GM12873 (cell line): Measurements from ENCODE around the gene LAG3.

Experiments used
- CTCF ChIP-seq: IDR thresholded peaks from 2 replicates; pipeline ENCODE4 v1.5.1; 2012; ENCODE audit warnings: low read depth, mild to moderate bottlenecking, moderate library complexity, low read length, control low read depth; ENCODE audit not compliant: insufficient read depth; ENCODE audit errors: missing control alignments

Gene LAG3

DNA sequence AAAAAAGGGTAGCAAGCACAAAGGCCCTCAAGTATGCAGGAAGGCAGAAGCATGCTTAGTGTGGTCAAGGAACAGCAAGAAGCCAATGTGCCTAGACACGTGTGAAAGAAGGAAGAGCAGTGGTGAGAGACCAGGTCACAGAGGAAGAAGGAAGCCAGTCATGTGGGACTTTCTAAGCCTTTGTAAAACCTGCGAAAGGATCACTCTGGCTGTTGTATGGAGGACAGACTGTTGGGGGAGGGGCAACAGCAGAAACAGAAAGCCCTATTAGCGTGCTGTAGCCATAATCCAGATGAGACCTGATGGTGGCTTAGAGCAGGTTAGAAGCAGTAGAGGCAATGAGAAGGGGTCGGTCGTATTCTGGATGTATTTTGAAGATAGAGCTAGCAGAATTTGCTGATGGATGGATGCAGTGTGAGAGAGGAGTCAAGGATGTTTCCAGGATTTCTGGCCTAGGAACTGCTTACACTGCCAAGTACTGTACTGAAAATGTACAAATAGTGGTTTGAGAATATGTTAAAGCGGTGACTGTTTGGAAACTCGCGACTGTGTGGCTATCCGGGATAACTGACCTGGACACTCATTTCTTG lies 13.7 kb upstream of the LAG3 start:
- no peak for TF ChIP-seq CTCF

- TF ChIP-seq CTCF: no peak
Observed at GRCh38 chr12:6759741-6760140, 12.6 kb upstream of the LAG3 start.

- TF ChIP-seq CTCF: no peak
Observed at GRCh38 chr12:6763380-6763779, 8.9 kb upstream of the LAG3 start.

DNA sequence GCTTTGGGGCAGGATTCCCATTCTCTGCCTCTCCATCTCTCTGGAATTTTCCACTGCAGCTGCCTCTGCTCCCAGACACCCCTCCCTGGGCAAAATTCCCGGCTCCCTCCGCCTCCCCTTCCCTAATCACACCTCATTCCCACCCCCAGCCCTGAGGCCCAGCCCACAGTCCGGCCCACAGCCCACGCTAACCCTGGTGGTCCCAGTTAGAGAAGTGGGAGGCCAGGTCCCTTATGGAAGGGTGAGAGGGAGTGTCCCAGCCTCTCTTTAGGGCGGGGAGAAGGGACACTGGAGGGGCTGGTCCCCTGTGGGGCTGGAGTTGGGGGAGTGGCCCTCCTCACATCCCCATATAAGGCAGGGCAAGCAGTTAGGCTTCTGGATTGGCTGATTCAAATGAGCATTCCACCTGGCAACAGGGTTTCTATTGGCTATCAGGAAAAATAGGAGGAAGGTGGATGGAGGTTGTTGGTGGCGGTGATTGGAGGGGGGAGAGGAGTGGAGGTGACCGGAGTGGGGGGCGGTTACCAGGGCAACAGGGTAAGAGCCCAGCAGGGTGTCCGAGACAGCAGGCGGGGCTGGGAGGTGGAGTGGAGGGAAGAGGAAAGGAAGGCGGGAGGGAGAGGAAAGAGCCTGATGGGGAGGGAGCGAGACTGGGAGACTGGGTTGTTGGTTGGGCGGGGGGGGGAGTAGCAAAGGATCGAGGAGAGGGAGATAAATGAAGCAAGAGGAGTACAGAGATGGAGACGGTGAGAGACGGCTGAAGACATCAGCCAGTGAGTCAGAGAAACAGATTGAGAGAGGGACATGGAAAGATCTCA lies 8.1 kb upstream of the LAG3 start:
- no peak for TF ChIP-seq CTCF

- no peak for TF ChIP-seq CTCF
Observed at GRCh38 chr12:6765048-6765633, 7.2 kb upstream of the LAG3 start.

DNA sequence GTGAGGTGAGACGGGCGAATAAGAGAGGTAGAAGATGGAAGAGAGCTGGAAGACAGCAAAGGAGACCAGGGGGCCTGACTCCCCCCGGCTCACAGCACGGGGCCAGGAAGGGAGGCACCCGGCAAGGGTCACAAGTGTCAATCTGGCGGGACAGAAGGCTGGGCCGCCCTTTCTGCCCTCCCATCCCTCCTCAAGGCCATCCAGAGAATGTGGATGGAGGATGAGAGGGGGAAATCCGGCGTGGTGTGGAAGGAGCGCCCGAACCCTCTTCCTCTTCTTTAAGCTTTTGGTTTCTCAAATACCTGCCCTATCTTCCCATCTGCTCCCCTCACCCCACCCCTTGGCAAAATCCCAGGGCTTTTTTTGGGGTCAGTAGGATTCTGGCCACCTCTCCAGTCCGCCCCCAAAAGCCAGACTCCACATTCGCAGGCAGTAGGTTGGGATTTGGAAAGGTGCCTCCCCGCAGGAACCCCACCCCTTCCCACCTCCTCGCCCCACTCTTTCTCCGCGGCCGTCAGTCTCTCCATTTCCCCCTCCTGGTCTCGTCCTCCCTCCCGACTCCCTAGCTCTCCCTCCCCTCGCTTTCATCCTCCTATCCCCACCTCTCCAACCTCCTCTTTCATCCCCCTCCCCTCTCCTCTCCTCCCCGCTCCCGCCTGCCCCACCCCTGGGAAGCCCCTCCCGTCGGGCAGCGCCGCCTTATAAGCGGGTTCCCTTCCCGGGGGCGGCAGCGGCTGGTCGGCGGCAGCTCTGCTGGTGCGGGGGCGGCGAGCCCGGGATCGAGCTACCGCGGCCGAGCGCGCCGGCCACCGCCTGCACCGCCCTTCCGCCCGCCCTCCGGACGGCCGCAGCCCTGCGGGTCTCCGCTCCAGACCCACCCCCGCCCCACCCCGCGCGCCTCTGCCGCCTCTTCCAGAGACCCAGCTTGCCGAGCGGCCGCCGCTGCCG lies 6.4 kb upstream of the LAG3 start, which contains the start of gene PTMS:
PTMS (plus strand) TSS at position 730 of the 948 bp plus-strand sequence. CDS start 343 bp downstream, outside the sequence.
- no peak for TF ChIP-seq CTCF
